OCI-LY1 (cell line): ENCODE data around the gene FAM20C.

ENCODE experiments used
- H2AFZ ChIP-seq: fragments of 200-600 bp; sonication (generic), shearing (Covaris generic); 2 replicates; pipeline ENCODE4 v1.6.0; 2014; ENCODE audit warnings: antibody characterized with exemption, mild to moderate bottlenecking, low read length
- H3F3A ChIP-seq: fragments of 200-600 bp; sonication (generic), shearing (Covaris generic); 2 replicates; pipeline ENCODE4 v1.6.0; 2014; ENCODE audit warnings: mild to moderate bottlenecking, antibody characterized with exemption, low read length, moderate library complexity; ENCODE audit not compliant: insufficient read depth
- H3K27ac ChIP-seq: fragments of 200-600 bp; sonication (generic); 2 replicates; pipeline ENCODE4 v1.5.1; 2014; ENCODE audit warnings: low read length, mixed run types, mild to moderate bottlenecking, low read depth; ENCODE audit not compliant: poor library complexity, severe bottlenecking
- H3K27me3 ChIP-seq: fragments of 200-600 bp; sonication (generic); 2 replicates; pipeline ENCODE4 v1.6.0; 2014; ENCODE audit warnings: antibody characterized with exemption, mild to moderate bottlenecking, low read length, moderate library complexity; ENCODE audit not compliant: insufficient read depth
- H3K36me3 ChIP-seq: fragments of 200-600 bp; sonication (generic); 2 replicates; pipeline ENCODE4 v1.6.1; 2014; ENCODE audit warnings: mild to moderate bottlenecking, antibody characterized with exemption, low read length, moderate library complexity, mixed read lengths; ENCODE audit not compliant: insufficient read depth
- H3K4me1 ChIP-seq: fragments of 200-600 bp; sonication (generic); 2 replicates; pipeline ENCODE4 v1.5.1; 2014; ENCODE audit warnings: mild to moderate bottlenecking, low read length, moderate library complexity; ENCODE audit not compliant: insufficient read depth, severe bottlenecking
- H3K4me2 ChIP-seq: fragments of 200-600 bp; sonication (generic), shearing (Covaris generic); 2 replicates; pipeline ENCODE4 v1.6.1; 2014; ENCODE audit warnings: low read length
- H3K4me3 ChIP-seq: fragments of 200-600 bp; sonication (generic); 2 replicates; pipeline ENCODE4 v1.5.1; 2014; ENCODE audit warnings: low read length, low read depth, mild to moderate bottlenecking, mixed read lengths; ENCODE audit not compliant: poor library complexity, severe bottlenecking
- H3K79me2 ChIP-seq: fragments of 200-600 bp; shearing (Covaris generic); 2 replicates; pipeline ENCODE4 v1.6.1; 2016; ENCODE audit warnings: mixed run types, low read length, mixed read lengths; ENCODE audit not compliant: insufficient read depth
- H3K9ac ChIP-seq: fragments of 200-600 bp; sonication (generic), shearing (Covaris generic); 2 replicates; pipeline ENCODE4 v1.6.1; 2014; ENCODE audit warnings: mild to moderate bottlenecking, low read length, mixed read lengths
- H3K9me2 ChIP-seq: fragments of 200-600 bp; sonication (generic), shearing (Covaris generic); 2 replicates; pipeline ENCODE4 v1.6.1; 2014; ENCODE audit warnings: low read depth, mild to moderate bottlenecking, low read length, mixed read lengths
- H3K9me3 ChIP-seq: fragments of 200-600 bp; shearing (Covaris generic); 2 replicates; pipeline ENCODE4 v1.6.1; 2014; ENCODE audit warnings: low read length, mixed read lengths
- H4K20me1 ChIP-seq: fragments of 200-600 bp; sonication (generic), shearing (Covaris generic); 2 replicates; pipeline ENCODE4 v1.6.0; 2016; ENCODE audit warnings: mild to moderate bottlenecking, low read length; ENCODE audit not compliant: insufficient read depth
- EZH2 ChIP-seq: fragments of 200-600 bp; sonication (generic), shearing (Covaris generic); IDR thresholded peaks from 2 replicates; pipeline ENCODE4 v1.8.0; 2017; ENCODE audit warnings: borderline replicate concordance, mixed run types, mild to moderate bottlenecking, antibody characterized with exemption, low read length, moderate library complexity, mixed read lengths
- TF ChIP-seq, protein P1 (sequence below): fragments of 200-600 bp; sonication (generic), shearing (Covaris generic); IDR thresholded peaks from 2 replicates; pipeline ENCODE4 v1.5.1; 2017; ENCODE audit warnings: mild to moderate bottlenecking, antibody characterized with exemption, low read length, moderate library complexity, mixed read lengths

The FAM20C gene

DNA sequence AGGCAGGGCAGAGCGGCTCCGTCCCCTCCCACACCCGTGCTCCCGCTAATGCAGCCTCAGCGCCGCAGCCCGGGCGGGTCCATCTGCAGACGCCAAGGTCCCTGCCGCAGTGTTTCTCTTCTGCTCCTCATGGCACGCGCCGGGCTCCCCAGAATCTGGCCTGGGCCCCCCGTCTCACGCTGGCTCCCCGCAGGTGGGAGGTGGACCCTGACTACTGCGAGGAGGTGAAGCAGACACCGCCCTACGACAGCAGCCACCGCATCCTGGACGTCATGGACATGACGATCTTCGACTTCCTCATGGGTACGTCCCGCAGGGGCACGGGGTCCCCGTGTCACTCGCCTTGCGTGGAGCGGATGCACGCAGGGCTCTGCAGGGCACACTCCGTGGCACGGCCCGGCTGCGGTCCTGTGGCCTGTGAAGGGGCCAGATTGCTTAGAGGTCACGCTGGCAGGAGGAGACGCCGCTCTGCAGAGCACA lies 64.1 kb downstream of the FAM20C start:
- Histone ChIP-seq H3K36me3 (no peaks in the 10 kb centered on the region), H3K4me1 (no peaks in the 10 kb centered on the region), H3K27ac (no peak overlapping the region), H3K9me2 (no peaks in the 10 kb centered on the region), H3F3A (no peaks in the 10 kb centered on the region), H3K9ac (no peak overlapping the region), H4K20me1 (no peaks in the 10 kb centered on the region), H2AFZ (no peak overlapping the region), H3K4me2 (no peak overlapping the region), H3K79me2 (no peaks in the 10 kb centered on the region), H3K4me3 (no peak overlapping the region), H3K27me3 (no peaks in the 10 kb centered on the region), H3K9me3 (no peaks in the 10 kb centered on the region)
- TF ChIP-seq EZH2, result no peak
- TF ChIP-seq, protein P1, sequence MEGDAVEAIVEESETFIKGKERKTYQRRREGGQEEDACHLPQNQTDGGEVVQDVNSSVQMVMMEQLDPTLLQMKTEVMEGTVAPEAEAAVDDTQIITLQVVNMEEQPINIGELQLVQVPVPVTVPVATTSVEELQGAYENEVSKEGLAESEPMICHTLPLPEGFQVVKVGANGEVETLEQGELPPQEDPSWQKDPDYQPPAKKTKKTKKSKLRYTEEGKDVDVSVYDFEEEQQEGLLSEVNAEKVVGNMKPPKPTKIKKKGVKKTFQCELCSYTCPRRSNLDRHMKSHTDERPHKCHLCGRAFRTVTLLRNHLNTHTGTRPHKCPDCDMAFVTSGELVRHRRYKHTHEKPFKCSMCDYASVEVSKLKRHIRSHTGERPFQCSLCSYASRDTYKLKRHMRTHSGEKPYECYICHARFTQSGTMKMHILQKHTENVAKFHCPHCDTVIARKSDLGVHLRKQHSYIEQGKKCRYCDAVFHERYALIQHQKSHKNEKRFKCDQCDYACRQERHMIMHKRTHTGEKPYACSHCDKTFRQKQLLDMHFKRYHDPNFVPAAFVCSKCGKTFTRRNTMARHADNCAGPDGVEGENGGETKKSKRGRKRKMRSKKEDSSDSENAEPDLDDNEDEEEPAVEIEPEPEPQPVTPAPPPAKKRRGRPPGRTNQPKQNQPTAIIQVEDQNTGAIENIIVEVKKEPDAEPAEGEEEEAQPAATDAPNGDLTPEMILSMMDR, result no peak

- no peaks in the 10 kb centered on the region for H3K4me1 ChIP-seq
Measured at GRCh38 chr7:256981-257646, 64.7 kb downstream of the FAM20C start.

DNA sequence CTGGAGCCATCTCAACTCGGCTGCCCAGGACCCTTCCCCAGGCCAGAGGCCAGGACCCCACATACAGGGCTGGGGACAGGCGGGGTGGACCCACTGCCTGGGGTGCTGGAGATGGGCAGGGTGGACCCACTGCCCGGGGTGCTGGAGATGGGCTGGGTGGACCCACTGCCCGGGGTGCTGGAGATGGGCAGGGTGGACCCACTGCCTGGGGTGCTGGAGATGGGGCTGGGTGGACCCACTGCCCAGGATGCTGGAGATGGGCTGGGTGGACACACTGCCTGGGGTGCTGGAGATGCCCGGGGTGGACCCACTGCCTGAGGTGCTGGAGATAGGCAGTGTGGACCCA lies 65.2 kb downstream of the FAM20C start:
- Histone ChIP-seq H3K9ac (no peak overlapping the region), H3K27me3 (no peaks in the 10 kb centered on the region), H3K9me2 (no peaks in the 10 kb centered on the region), H3K27ac (no peak overlapping the region), H3F3A (peaks cover 5% of the 10 kb centered on the region; the same call in 1 of the 2 replicates), H2AFZ (no peak overlapping the region), H3K36me3 (no peaks in the 10 kb centered on the region), H4K20me1 (no peaks in the 10 kb centered on the region), H3K4me3 (no peak overlapping the region), H3K79me2 (no peaks in the 10 kb centered on the region), H3K4me1 (no peaks in the 10 kb centered on the region), H3K4me2 (no peak overlapping the region), H3K9me3 (0 out of 2 replicates have a peak, but pooled peaks cover 3% of the 10 kb centered on the region)
- TF ChIP-seq EZH2, result no peak
- TF ChIP-seq, protein P1, result no peak

More at GRCh38 chr7:256981-257646, 64.7 kb downstream of the FAM20C start:
- no peak overlapping the region for H3K27ac ChIP-seq
- H2AFZ ChIP-seq, result no peak overlapping the region
- H3F3A ChIP-seq, result 0 out of 2 replicates have a peak, but pooled peaks cover under 1% of the 10 kb centered on the region
- no peaks in the 10 kb centered on the region for H3K9me2 ChIP-seq
- H3K4me3 ChIP-seq, result no peak overlapping the region
- no peaks in the 10 kb centered on the region for H3K36me3 ChIP-seq
- H3K9me3 ChIP-seq, result no peaks in the 10 kb centered on the region
- no peaks in the 10 kb centered on the region for H3K79me2 ChIP-seq
- H4K20me1 ChIP-seq, result no peaks in the 10 kb centered on the region
- H3K9ac ChIP-seq, result no peak overlapping the region
- no peaks in the 10 kb centered on the region for H3K27me3 ChIP-seq
- TF ChIP-seq EZH2, result no peak
- TF ChIP-seq, protein P1, result no peak
- H3K4me2 ChIP-seq, result no peak overlapping the region
